GM12878 (cell line): ENCODE data around the gene TBC1D2B. TPM values are rescaled to one million over a fixed set of nuclear protein-coding genes. Genes with fewer than 3 reads are reported as not detected.

Experiments used
- BMI1 ChIP-seq: fragments of 450-650 bp; IDR thresholded peaks from 2 replicates; pipeline ENCODE4 v1.6.1; 2016; ENCODE audit warnings: mild to moderate bottlenecking, moderate library complexity, borderline replicate concordance
- CEBPB ChIP-seq, 2 experiments: fragments of 150-350 bp in 1 of 2; IDR thresholded peaks; 2 replicates each; pipeline ENCODE4 v1.6.1; 2012 to 2014; ENCODE audit warnings: low read depth in 2 of 2, low read length in 2 of 2, borderline replicate concordance in 1 of 2, inconsistent platforms in 1 of 2
- ETV6 ChIP-seq, 2 experiments: fragments of 450-650 bp in 1 of 2; IDR thresholded peaks in 1 of 2; conservative IDR thresholded peaks in 1 of 2; 2 replicates each; pipeline ENCODE4 v1.6.1; 2014; ENCODE audit warnings: antibody characterized with exemption in 1 of 2, borderline replicate concordance in 1 of 2, low read depth in 1 of 2, mild to moderate bottlenecking in 1 of 2, moderate library complexity in 1 of 2
- HDAC2 ChIP-seq: fragments of 200-600 bp; sonication (generic); IDR thresholded peaks from 2 replicates; pipeline ENCODE4 v1.6.1; 2017
- MTA3 ChIP-seq: IDR thresholded peaks from 2 replicates; pipeline ENCODE4 v1.6.1; 2012; ENCODE audit warnings: low read length, inconsistent platforms, borderline replicate concordance
- MYB ChIP-seq: fragments of 150-350 bp; IDR thresholded peaks from 2 replicates; pipeline ENCODE4 v1.6.1; 2014; ENCODE audit warnings: mild to moderate bottlenecking, low read depth, low read length, borderline replicate concordance
- NBN ChIP-seq: fragments of 450-650 bp; IDR thresholded peaks from 2 replicates; pipeline ENCODE4 v1.6.1; 2016
- NFIC ChIP-seq: IDR thresholded peaks from 2 replicates; pipeline ENCODE4 v1.6.1; 2012; ENCODE audit warnings: low read depth, mild to moderate bottlenecking, inconsistent platforms, low read length, moderate library complexity
- NFXL1 ChIP-seq: fragments of 450-650 bp; IDR thresholded peaks from 2 replicates; pipeline ENCODE4 v1.6.1; 2017; ENCODE audit warnings: antibody characterized with exemption, mild to moderate bottlenecking, borderline replicate concordance
- NR2C1 ChIP-seq: fragments of 450-650 bp; IDR thresholded peaks from 2 replicates; pipeline ENCODE4 v1.6.1; 2017; ENCODE audit warnings: antibody characterized with exemption, mild to moderate bottlenecking, moderate library complexity
- NR2C2 ChIP-seq: IDR thresholded peaks from 2 replicates; pipeline ENCODE4 v1.6.1; 2011; ENCODE audit warnings: borderline replicate concordance, low read depth; ENCODE audit not compliant: control insufficient read depth, insufficient read length
- RAD51 ChIP-seq: fragments of 450-650 bp; IDR thresholded peaks from 2 replicates; pipeline ENCODE4 v1.6.1; 2016; ENCODE audit warnings: moderate library complexity, mild to moderate bottlenecking, inconsistent platforms
- SMC3 ChIP-seq: IDR thresholded peaks from 2 replicates; pipeline ENCODE4 v1.6.1; 2011; ENCODE audit warnings: low read length, improper control_type of control experiment, borderline replicate concordance
- SP1 ChIP-seq: IDR thresholded peaks from one replicate; pipeline ENCODE4 v1.6.1; 2011; ENCODE audit warnings: low read depth, low read length
- SRF ChIP-seq, 2 experiments: IDR thresholded peaks; 2 replicates each; pipeline ENCODE4 v1.6.1; 2011; ENCODE audit warnings: low read depth in 2 of 2, low read length in 2 of 2, mild to moderate bottlenecking in 1 of 2, moderate library complexity in 1 of 2
- STAT1 ChIP-seq: fragments of 450-650 bp; conservative IDR thresholded peaks from 2 replicates; pipeline ENCODE4 v1.6.1; 2014; ENCODE audit warnings: antibody characterized with exemption, mild to moderate bottlenecking
- YY1 ChIP-seq: IDR thresholded peaks from 2 replicates; pipeline ENCODE4 v1.6.1; 2011; ENCODE audit warnings: low read depth, mild to moderate bottlenecking, low read length
- polyA plus RNA-seq, 11 experiments: library from polyadenylated mRNA; depleted of rRNA in 4 of 11; unstranded in 6 of 11; stranded (reverse) in 5 of 11; fragments of >200 nt; fragmentation: Nextera tagmentation in 4 of 11; fragmentation: Illumina TruSeq in 1 of 11; extraction: Ambion mirVana in 4 of 11; extraction: Trizol in 1 of 11; gene quantifications; 1 replicate in 1 of 11; 2 replicates in 10 of 11; pipeline versions ENCODE4 v1.2.1 to v1.2.3, GENCODE V29; 2011 to 2016; ENCODE audit warnings: inconsistent platforms in 2 of 11, missing spikeins in 2 of 11, low read depth in 1 of 11
- total RNA-seq, 4 experiments: library from RNA; depleted of rRNA in 3 of 4; stranded (reverse); fragments of >200 nt in 3 of 4; fragmentation: Illumina TruSeq in 1 of 4; extraction: Trizol in 1 of 4; gene quantifications; 2 replicates each; pipeline versions ENCODE4 v1.2.1 to v1.2.3, GENCODE V29; 2013 to 2021
- TF ChIP-seq, protein P1 (sequence below): fragments of 450-650 bp; IDR thresholded peaks from 2 replicates; pipeline ENCODE4 v1.6.1; 2016; ENCODE audit warnings: mild to moderate bottlenecking, moderate library complexity, borderline replicate concordance
- TF ChIP-seq, protein P2 (sequence below): IDR thresholded peaks from 2 replicates; pipeline ENCODE4 v1.6.1; 2011; ENCODE audit warnings: low read depth, mild to moderate bottlenecking, low read length, moderate library complexity, borderline replicate concordance; ENCODE audit errors: extremely low read depth
- TF ChIP-seq, protein P3 (sequence below): IDR thresholded peaks from 2 replicates; pipeline ENCODE4 v1.6.1; 2012; ENCODE audit warnings: low read depth, low read length, improper control_type of control experiment
- TF ChIP-seq, protein P4 (sequence below): fragments of 450-650 bp; IDR thresholded peaks from 2 replicates; pipeline ENCODE4 v1.6.1; 2016; ENCODE audit warnings: mild to moderate bottlenecking

Gene TBC1D2B
- total and polyA plus RNA-seq, 10 of the 15 experiments (the other 5 are each of a cell fraction or from before 2014, with no cell fraction given), result 1.3 to 53.4 (median 19.4) TPM

DNA sequence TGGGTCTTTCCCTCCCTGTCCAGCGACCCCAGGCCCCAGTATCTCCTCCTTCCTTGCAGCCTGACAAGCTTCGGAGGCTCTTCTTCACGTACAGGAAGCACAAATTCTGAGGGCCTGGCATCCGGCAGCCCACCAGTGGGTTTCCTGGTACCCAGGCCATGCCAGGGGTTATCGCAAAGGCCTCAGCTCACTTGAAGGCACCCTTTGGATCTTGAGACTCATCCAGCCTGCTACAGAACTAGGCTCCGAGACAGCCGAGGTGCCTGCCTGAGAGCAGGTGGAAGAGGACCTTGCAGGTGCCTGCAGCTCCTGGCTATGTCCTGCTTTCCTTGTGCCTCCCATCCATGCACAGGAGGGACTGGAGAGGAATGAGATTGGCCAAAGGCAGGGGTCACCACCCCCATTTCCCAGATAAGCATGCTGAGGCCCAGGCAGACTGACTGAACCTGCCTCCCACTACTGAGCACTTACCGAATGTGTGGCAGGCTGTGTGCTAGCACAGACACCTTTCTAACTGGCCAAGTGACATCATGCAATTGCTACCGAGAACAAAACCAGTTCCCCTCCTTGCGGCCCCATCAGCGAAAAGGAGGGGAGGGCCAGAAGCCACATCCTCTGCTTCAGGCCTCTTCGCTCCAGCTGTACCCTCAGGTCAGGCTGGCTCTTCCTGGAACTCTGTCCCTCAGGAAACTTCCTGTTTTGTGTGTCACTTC lies 26.1 kb upstream of the TBC1D2B start (continued):
- TF ChIP-seq MTA3 (no peak; the same call in 1 of the 2 replicates), ETV6 (conservative IDR thresholded peaks at IDR 0.05 in 1 of 2, IDR thresholded peaks at IDR 0.05 in 1 of 2; ENCODE audit: borderline replicate concordance in 1 of 2, low read depth in 1 of 2) (peak in 1 of 2 experiments; percentile 87; a peak in 2 of 4 replicates), SMC3 (peak; percentile 22; the same call in 1 of the 2 replicates), NFIC (no peak; the same call in 1 of the 2 replicates), BMI1 (no peak), YY1 (no peak; the same call in 1 of the 2 replicates), RAD51 (no peak), SRF (IDR thresholded peaks at IDR 0.05; ENCODE audit: low read depth in 2 of 2, low read length in 2 of 2) (no peak), HDAC2 (no peak), NR2C1 (no peak), STAT1 (no peak), NBN (peak; percentile 89; the same call in 1 of the 2 replicates), NFXL1 (no peak), CEBPB (IDR thresholded peaks at IDR 0.05; ENCODE audit: borderline replicate concordance in 1 of 2, low read depth in 2 of 2, low read length in 2 of 2) (no peak), NR2C2 (no peak), MYB (no peak), SP1 (peak; percentile 38)
- TF ChIP-seq, protein P1, sequence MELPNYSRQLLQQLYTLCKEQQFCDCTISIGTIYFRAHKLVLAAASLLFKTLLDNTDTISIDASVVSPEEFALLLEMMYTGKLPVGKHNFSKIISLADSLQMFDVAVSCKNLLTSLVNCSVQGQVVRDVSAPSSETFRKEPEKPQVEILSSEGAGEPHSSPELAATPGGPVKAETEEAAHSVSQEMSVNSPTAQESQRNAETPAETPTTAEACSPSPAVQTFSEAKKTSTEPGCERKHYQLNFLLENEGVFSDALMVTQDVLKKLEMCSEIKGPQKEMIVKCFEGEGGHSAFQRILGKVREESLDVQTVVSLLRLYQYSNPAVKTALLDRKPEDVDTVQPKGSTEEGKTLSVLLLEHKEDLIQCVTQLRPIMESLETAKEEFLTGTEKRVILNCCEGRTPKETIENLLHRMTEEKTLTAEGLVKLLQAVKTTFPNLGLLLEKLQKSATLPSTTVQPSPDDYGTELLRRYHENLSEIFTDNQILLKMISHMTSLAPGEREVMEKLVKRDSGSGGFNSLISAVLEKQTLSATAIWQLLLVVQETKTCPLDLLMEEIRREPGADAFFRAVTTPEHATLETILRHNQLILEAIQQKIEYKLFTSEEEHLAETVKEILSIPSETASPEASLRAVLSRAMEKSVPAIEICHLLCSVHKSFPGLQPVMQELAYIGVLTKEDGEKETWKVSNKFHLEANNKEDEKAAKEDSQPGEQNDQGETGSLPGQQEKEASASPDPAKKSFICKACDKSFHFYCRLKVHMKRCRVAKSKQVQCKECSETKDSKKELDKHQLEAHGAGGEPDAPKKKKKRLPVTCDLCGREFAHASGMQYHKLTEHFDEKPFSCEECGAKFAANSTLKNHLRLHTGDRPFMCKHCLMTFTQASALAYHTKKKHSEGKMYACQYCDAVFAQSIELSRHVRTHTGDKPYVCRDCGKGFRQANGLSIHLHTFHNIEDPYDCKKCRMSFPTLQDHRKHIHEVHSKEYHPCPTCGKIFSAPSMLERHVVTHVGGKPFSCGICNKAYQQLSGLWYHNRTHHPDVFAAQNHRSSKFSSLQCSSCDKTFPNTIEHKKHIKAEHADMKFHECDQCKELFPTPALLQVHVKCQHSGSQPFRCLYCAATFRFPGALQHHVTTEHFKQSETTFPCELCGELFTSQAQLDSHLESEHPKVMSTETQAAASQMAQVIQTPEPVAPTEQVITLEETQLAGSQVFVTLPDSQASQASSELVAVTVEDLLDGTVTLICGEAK, result no peak
- TF ChIP-seq, protein P2, sequence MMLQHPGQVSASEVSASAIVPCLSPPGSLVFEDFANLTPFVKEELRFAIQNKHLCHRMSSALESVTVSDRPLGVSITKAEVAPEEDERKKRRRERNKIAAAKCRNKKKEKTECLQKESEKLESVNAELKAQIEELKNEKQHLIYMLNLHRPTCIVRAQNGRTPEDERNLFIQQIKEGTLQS, result no peak
- TF ChIP-seq, protein P3, sequence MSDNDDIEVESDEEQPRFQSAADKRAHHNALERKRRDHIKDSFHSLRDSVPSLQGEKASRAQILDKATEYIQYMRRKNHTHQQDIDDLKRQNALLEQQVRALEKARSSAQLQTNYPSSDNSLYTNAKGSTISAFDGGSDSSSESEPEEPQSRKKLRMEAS, result no peak; the same call in 1 of the 2 replicates
- TF ChIP-seq, protein P4, sequence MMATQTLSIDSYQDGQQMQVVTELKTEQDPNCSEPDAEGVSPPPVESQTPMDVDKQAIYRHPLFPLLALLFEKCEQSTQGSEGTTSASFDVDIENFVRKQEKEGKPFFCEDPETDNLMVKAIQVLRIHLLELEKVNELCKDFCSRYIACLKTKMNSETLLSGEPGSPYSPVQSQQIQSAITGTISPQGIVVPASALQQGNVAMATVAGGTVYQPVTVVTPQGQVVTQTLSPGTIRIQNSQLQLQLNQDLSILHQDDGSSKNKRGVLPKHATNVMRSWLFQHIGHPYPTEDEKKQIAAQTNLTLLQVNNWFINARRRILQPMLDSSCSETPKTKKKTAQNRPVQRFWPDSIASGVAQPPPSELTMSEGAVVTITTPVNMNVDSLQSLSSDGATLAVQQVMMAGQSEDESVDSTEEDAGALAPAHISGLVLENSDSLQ, result peak; percentile 29; the same call in 1 of the 2 replicates
